ENCODE measurements around the gene SRP54. TPM values are rescaled to one million over a fixed set of nuclear protein-coding genes. Genes with fewer than 3 reads are reported as not detected.
A peak's percentile ranks its signal among the peaks of the same experiment; 100 is the strongest.

The SRP54 gene
- total RNA-seq, 1 donor from 2014 or later: 82.4 TPM

DNA sequence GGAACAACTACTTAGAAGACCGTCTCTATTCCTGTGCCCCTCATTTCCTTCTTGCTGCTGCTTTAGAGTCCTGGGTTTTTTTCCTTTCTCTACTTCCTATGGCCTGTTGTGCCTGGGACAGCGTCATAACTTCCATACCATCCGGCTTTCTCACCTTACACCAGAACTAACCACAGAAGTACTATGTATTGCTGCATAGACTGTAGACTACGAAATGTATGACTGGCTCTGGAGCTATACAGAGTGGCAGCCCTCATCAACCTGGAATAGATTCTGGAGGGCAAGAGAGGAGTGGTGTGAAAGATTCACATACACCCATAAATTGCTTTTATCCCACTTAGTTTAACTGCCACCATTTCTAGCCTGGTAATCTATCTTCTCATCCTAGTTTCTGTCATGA lies 16.9 kb upstream of the SRP54 start:
- intact Hi-C loops (cut with micrococcal nuclease): loop anchor here (1.0 kb wide), 1 partner anchor 16 kb away; the partner anchor contains the start of gene SRP54
- Mint-ChIP-seq H3K27me3 (ENCODE audit: low read depth) (no peaks in the 10 kb centered on the region), H3K9me3 (no peaks in the 10 kb centered on the region), H3K4me1 (ENCODE audit: low read depth) (peaks cover 16% of the 10 kb centered on the region), H3K27ac (peak overlapping the region; percentile 41), H3K4me3 (ENCODE audit: low read depth) (no peak overlapping the region), H3K36me3 (ENCODE audit: low read depth) (peaks cover 29% of the 10 kb centered on the region)
- no peak for DNase-seq (ENCODE audit: low spot score)

DNA sequence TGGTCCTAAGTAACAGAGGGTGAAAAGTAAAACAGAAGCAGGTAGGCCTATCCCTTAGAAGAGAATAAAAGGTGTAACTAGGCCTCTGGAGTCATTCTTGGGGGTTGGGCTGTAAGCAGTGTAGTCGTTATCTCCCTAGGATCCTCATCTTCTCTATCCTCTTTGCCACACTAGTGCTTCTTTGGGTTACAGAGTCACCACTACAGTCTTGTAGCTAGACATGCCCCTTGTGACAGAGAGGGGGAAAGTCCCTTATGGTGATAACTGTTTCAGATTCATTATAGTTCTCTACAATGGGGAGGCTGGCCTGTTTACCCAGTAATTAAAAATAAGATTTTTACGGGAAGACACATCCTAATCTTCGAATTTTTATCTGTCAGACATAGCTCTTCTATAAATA lies 16.4 kb upstream of the SRP54 start:
- no peaks in the 10 kb centered on the region for H3K27me3 Mint-ChIP-seq (ENCODE audit: low read depth)
- no peaks in the 10 kb centered on the region for H3K9me3 Mint-ChIP-seq
- H3K4me1 Mint-ChIP-seq (ENCODE audit: low read depth): peaks cover 16% of the 10 kb centered on the region
- H3K27ac Mint-ChIP-seq: peak overlapping the region; percentile 43
- H3K4me3 Mint-ChIP-seq (ENCODE audit: low read depth): no peak overlapping the region
- no peak for DNase-seq (ENCODE audit: low spot score)
- intact Hi-C loops (cut with micrococcal nuclease): loop anchor here (1.0 kb wide), 1 partner anchor 16 kb away; the partner anchor contains the start of gene SRP54
- peaks cover 29% of the 10 kb centered on the region for H3K36me3 Mint-ChIP-seq (ENCODE audit: low read depth)

- no peak overlapping the region for H3K27ac Mint-ChIP-seq
- no peak overlapping the region for H3K4me3 Mint-ChIP-seq (ENCODE audit: low read depth)
- no peaks in the 10 kb centered on the region for H3K9me3 Mint-ChIP-seq
- peaks cover 23% of the 10 kb centered on the region for H3K36me3 Mint-ChIP-seq (ENCODE audit: low read depth)
- DNase-seq (ENCODE audit: low spot score): no peak
- intact Hi-C loops (cut with micrococcal nuclease): no loop called here
- H3K4me1 Mint-ChIP-seq (ENCODE audit: low read depth): peaks cover 21% of the 10 kb centered on the region
- H3K27me3 Mint-ChIP-seq (ENCODE audit: low read depth): no peaks in the 10 kb centered on the region
These were observed 12.1 kb upstream of the SRP54 start for GRCh38 chr14:34970665-34971064.

DNA sequence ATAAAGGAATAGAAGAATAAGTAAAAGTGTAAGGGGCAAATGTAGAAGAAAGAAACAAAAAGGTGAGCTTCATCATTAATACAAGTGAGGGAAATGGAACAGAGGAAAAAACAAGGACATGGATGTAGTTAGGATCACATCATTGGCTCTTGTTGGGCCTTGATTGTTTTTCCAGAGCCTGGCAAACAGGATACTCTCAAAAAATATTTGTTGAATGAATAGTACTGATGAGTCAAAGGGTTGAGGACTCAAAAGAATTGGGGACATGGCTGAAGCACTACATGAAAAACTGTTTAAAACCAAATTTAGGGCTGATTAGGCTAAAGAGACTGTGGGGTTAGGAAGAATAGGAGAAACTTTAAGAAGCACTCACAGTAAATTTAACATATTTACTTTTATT lies 11.4 kb upstream of the SRP54 start:
- DNase-seq (ENCODE audit: low spot score): no peak
- Mint-ChIP-seq H3K4me1 (ENCODE audit: low read depth) (peaks cover 17% of the 10 kb centered on the region), H3K27me3 (ENCODE audit: low read depth) (no peaks in the 10 kb centered on the region), H3K4me3 (ENCODE audit: low read depth) (no peak overlapping the region), H3K27ac (no peak overlapping the region), H3K9me3 (no peaks in the 10 kb centered on the region), H3K36me3 (ENCODE audit: low read depth) (peaks cover 19% of the 10 kb centered on the region)
- intact Hi-C loops (cut with micrococcal nuclease): no loop called here

DNA sequence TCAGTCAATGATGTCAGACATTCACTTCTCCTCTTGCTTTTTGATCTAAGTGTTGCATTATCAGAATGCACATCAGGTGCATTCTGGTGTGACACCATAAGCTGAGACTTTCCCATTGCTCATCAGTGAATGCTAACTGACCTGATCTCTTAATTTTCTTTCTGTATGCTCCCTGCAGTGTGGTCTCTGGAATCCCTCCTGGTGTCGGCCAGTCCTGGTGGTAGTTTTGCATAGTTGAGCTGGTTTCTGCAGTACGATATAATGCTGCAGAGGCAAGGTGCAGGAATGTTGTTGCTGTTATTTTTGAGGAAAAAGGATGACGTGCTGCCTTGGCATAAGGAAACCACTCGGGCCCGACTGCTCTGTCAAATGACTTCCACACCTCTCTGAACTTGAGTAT lies 11.0 kb upstream of the SRP54 start:
- Mint-ChIP-seq H3K4me1 (ENCODE audit: low read depth) (peaks cover 13% of the 10 kb centered on the region), H3K27me3 (ENCODE audit: low read depth) (no peaks in the 10 kb centered on the region), H3K36me3 (ENCODE audit: low read depth) (peaks cover 17% of the 10 kb centered on the region), H3K4me3 (ENCODE audit: low read depth) (no peak overlapping the region), H3K9me3 (no peaks in the 10 kb centered on the region), H3K27ac (no peak overlapping the region)
- DNase-seq (ENCODE audit: low spot score): no peak
- intact Hi-C loops (cut with micrococcal nuclease): no loop called here

GRCh38 chr14:34978444-34978843 lies 4.3 kb upstream of the SRP54 start:
- intact Hi-C loops (cut with micrococcal nuclease): no loop called here
- no peaks in the 10 kb centered on the region for H3K9me3 Mint-ChIP-seq
- no peaks in the 10 kb centered on the region for H3K27me3 Mint-ChIP-seq (ENCODE audit: low read depth)
- peaks cover 3% of the 10 kb centered on the region for H3K36me3 Mint-ChIP-seq (ENCODE audit: low read depth)
- peaks cover 7% of the 10 kb centered on the region for H3K4me1 Mint-ChIP-seq (ENCODE audit: low read depth)
- H3K27ac Mint-ChIP-seq: no peak overlapping the region
- H3K4me3 Mint-ChIP-seq (ENCODE audit: low read depth): no peak overlapping the region
- DNase-seq (ENCODE audit: low spot score): no peak

- intact Hi-C loops (cut with micrococcal nuclease): loop anchor here (5.0 to 10.0 kb wide), 3 partner anchors 268 to 824 kb away; partner anchors contain the start of genes CFL2, EAPP and RALGAPA1
- DNase-seq (ENCODE audit: low spot score): no peak
- H3K27ac Mint-ChIP-seq: no peak overlapping the region
- peaks cover 11% of the 10 kb centered on the region for H3K36me3 Mint-ChIP-seq (ENCODE audit: low read depth)
- no peaks in the 10 kb centered on the region for H3K9me3 Mint-ChIP-seq
- H3K4me1 Mint-ChIP-seq (ENCODE audit: low read depth): peaks cover 10% of the 10 kb centered on the region
- no peak overlapping the region for H3K4me3 Mint-ChIP-seq (ENCODE audit: low read depth)
- no peaks in the 10 kb centered on the region for H3K27me3 Mint-ChIP-seq (ENCODE audit: low read depth)
These were observed 2.4 kb upstream of the SRP54 start for GRCh38 chr14:34980337-34980900.

- intact Hi-C loops (cut with micrococcal nuclease): loop anchor here (1.0 to 10.0 kb wide), 11 partner anchors 16 to 823 kb away; partner anchors contain the start of genes CFL2, EAPP, FAM177A1 and NFKBIA
- peaks cover 16% of the 10 kb centered on the region for H3K36me3 Mint-ChIP-seq (ENCODE audit: low read depth)
- H3K4me1 Mint-ChIP-seq (ENCODE audit: low read depth): peaks cover 16% of the 10 kb centered on the region
- H3K27ac Mint-ChIP-seq: no peak overlapping the region
- DNase-seq (ENCODE audit: low spot score): peak; percentile 28
- H3K4me3 Mint-ChIP-seq (ENCODE audit: low read depth): no peak overlapping the region
- no peaks in the 10 kb centered on the region for H3K27me3 Mint-ChIP-seq (ENCODE audit: low read depth)
- no peaks in the 10 kb centered on the region for H3K9me3 Mint-ChIP-seq
These were observed 910 bp upstream of the SRP54 start for GRCh38 chr14:34981743-34982420.

- intact Hi-C loops (cut with micrococcal nuclease): loop anchor here (2.0 to 10.0 kb wide), 6 partner anchors 271 to 822 kb away; partner anchors contain the start of genes CFL2, EAPP, NFKBIA and RALGAPA1
- Mint-ChIP-seq H3K4me3 (ENCODE audit: low read depth) (no peak overlapping the region), H3K27ac (no peak overlapping the region), H3K4me1 (ENCODE audit: low read depth) (peaks cover 20% of the 10 kb centered on the region), H3K27me3 (ENCODE audit: low read depth) (no peaks in the 10 kb centered on the region), H3K36me3 (ENCODE audit: low read depth) (peaks cover 16% of the 10 kb centered on the region), H3K9me3 (no peaks in the 10 kb centered on the region)
- DNase-seq (ENCODE audit: low spot score): no peak
These were observed 462 bp downstream of the SRP54 start for GRCh38 chr14:34983148-34983760.

GRCh38 chr14:34983786-34984185 lies 994 bp downstream of the SRP54 start:
- peaks cover 16% of the 10 kb centered on the region for H3K36me3 Mint-ChIP-seq (ENCODE audit: low read depth)
- no peak for DNase-seq (ENCODE audit: low spot score)
- no peak overlapping the region for H3K4me3 Mint-ChIP-seq (ENCODE audit: low read depth)
- no peaks in the 10 kb centered on the region for H3K9me3 Mint-ChIP-seq
- intact Hi-C loops (cut with micrococcal nuclease): loop anchor here (2.0 to 10.0 kb wide), 6 partner anchors 271 to 821 kb away; partner anchors contain the start of genes CFL2, EAPP, NFKBIA and RALGAPA1
- H3K27ac Mint-ChIP-seq: no peak overlapping the region
- H3K27me3 Mint-ChIP-seq (ENCODE audit: low read depth): no peaks in the 10 kb centered on the region
- H3K4me1 Mint-ChIP-seq (ENCODE audit: low read depth): peaks cover 20% of the 10 kb centered on the region

- Mint-ChIP-seq H3K27me3 (ENCODE audit: low read depth) (no peaks in the 10 kb centered on the region), H3K27ac (no peak overlapping the region), H3K36me3 (ENCODE audit: low read depth) (peaks cover 16% of the 10 kb centered on the region), H3K4me1 (ENCODE audit: low read depth) (peaks cover 16% of the 10 kb centered on the region), H3K4me3 (ENCODE audit: low read depth) (peak overlapping the region; percentile 74), H3K9me3 (no peaks in the 10 kb centered on the region)
- DNase-seq (ENCODE audit: low spot score): no peak
- intact Hi-C loops (cut with micrococcal nuclease): loop anchor here (10.0 kb wide), 1 partner anchor 819 kb away; the partner anchor contains the start of gene RALGAPA1
These were observed 2.9 kb downstream of the SRP54 start for GRCh38 chr14:34985740-34986139.

DNA sequence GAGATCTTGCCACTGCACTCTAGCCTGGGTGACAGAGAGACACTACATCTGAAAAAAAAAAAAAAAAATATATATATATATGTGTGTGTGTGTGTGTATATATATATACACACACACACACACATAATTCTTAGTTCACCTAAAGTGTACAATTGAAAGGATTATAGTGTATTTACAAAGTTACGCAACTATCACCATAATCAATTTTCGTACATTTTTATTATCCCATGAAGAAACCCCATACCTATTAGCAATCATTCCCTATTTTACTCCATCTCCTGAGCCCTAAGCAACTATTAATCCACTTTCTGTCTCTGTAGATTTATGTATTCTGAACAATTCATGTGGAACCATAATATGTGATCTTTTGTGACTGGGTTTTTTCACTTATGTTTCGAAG lies 4.4 kb downstream of the SRP54 start:
- intact Hi-C loops (cut with micrococcal nuclease): loop anchor here (10.0 kb wide), 1 partner anchor 818 kb away; the partner anchor contains the start of gene RALGAPA1
- Mint-ChIP-seq H3K4me3 (ENCODE audit: low read depth) (no peak overlapping the region), H3K27me3 (ENCODE audit: low read depth) (no peaks in the 10 kb centered on the region), H3K36me3 (ENCODE audit: low read depth) (peaks cover 23% of the 10 kb centered on the region), H3K4me1 (ENCODE audit: low read depth) (peaks cover 16% of the 10 kb centered on the region), H3K9me3 (no peaks in the 10 kb centered on the region), H3K27ac (no peak overlapping the region)
- no peak for DNase-seq (ENCODE audit: low spot score)

DNA sequence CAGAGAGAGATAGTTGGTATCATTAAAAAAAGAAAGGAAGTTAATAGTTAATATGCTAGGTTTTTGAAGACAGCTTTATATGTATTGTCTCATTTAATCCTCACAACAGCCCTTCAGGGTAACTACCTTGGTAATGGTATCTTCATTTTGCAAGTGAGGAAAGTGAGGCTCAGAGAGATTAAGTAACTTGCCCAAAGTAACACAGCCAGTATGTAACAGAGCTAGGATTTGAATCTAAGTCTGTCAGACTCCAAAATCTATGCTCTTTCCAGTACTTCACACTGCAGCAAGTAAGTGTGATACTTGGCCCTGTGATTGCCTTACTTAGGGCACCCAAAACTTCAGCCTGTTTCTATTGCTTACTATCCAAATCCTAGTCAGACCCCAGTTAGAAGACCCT lies 7.0 kb downstream of the SRP54 start:
- intact Hi-C loops (cut with micrococcal nuclease): loop anchor here (10.0 kb wide), 1 partner anchor 815 kb away; the partner anchor contains the start of gene RALGAPA1
- Mint-ChIP-seq H3K27ac (no peak overlapping the region), H3K27me3 (ENCODE audit: low read depth) (no peaks in the 10 kb centered on the region), H3K4me1 (ENCODE audit: low read depth) (peaks cover 19% of the 10 kb centered on the region), H3K9me3 (no peaks in the 10 kb centered on the region), H3K4me3 (ENCODE audit: low read depth) (no peak overlapping the region), H3K36me3 (ENCODE audit: low read depth) (peaks cover 25% of the 10 kb centered on the region)
- DNase-seq (ENCODE audit: low spot score): no peak

Measured in activated T-helper 2 cell treated with anti-CD3 and anti-CD28 coated beads, Interferon-gamma antibody, Interleukin-2, Interleukin-4, amounts not matched to agents 10 μg/mL and 5 μg/mL and 100 μg/mL, durations not matched to agents 14 hours and 24 hours and 36 hours (primary cell).